Astrocyte of the spinal cord (primary cell): ENCODE results near the gene F8.
"Not testable (repeated sequence)": the region's sequence is repeated elsewhere in the genome, so short reads cannot be mapped to it uniquely, and the experiment has no call there.

ENCODE experiments used
- DNase-seq: peaks from one replicate; pipeline ENCODE4 v3.0.0; 2011; ENCODE audit warnings: low read depth, low spot score
- H3K4me3 ChIP-seq: 2 replicates; pipeline ENCODE4 v1.5.1; 2011; ENCODE audit warnings: low read depth, mild to moderate bottlenecking, low read length, moderate library complexity
- in situ Hi-C: cut with HindIII; loops from 2 replicates; pipeline ENCODE4 v1.10.0; 2017; ENCODE audit warnings: low sequenced_read_pairs
- TF ChIP-seq, protein P1 (sequence below): IDR thresholded peaks from 2 replicates; pipeline ENCODE4 v1.5.1; 2012; ENCODE audit warnings: low read depth, mild to moderate bottlenecking, low read length, inconsistent platforms

The F8 gene

DNA sequence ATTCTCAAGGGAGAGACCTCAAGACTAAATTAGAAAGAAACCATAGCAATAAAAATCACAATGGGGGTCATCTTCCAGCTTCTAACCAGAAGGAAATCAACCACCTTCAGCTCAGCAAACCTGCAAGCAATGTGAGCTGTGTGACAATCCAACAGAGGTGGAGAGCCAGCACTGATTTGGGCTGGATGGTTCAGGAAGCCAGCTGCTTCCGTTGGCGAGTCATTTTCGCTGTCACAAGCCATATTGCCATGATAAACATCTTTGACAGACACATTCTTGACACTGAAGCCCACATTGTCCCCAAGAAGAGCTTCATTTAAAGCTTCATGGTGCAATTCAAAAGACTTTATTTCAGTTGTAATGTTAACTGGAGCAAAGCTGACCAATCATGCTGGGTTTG, 113.7 kb downstream of the F8 start:
- no peak for DNase-seq
- in situ Hi-C loops: no loop called here
- TF ChIP-seq, protein P1, sequence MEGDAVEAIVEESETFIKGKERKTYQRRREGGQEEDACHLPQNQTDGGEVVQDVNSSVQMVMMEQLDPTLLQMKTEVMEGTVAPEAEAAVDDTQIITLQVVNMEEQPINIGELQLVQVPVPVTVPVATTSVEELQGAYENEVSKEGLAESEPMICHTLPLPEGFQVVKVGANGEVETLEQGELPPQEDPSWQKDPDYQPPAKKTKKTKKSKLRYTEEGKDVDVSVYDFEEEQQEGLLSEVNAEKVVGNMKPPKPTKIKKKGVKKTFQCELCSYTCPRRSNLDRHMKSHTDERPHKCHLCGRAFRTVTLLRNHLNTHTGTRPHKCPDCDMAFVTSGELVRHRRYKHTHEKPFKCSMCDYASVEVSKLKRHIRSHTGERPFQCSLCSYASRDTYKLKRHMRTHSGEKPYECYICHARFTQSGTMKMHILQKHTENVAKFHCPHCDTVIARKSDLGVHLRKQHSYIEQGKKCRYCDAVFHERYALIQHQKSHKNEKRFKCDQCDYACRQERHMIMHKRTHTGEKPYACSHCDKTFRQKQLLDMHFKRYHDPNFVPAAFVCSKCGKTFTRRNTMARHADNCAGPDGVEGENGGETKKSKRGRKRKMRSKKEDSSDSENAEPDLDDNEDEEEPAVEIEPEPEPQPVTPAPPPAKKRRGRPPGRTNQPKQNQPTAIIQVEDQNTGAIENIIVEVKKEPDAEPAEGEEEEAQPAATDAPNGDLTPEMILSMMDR: no peak
- H3K4me3 ChIP-seq: no peak overlapping the region

DNA sequence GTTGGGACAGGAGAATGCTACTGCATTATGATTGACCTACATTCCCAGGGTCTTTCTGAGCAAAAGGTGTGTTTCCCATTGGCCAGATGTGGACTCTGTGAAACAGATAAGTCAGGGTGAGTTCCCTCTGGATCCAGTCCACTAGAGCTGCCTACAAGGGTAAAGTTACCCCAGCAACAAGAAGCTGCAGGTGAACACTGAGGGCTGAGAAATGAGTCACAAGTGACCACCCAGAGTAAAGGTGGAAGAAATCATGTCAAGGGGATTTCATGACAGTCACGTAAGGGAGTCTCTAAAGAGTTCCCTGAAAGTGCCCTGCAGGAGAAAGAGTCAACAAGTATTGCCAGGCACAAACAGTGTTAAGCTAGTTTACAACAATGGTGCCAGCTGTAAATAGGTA, 120.1 kb downstream of the F8 start:
- H3K4me3 ChIP-seq: no peak overlapping the region
- DNase-seq: no peak
- TF ChIP-seq, protein P1: no peak
- in situ Hi-C loops: no loop called here

DNA sequence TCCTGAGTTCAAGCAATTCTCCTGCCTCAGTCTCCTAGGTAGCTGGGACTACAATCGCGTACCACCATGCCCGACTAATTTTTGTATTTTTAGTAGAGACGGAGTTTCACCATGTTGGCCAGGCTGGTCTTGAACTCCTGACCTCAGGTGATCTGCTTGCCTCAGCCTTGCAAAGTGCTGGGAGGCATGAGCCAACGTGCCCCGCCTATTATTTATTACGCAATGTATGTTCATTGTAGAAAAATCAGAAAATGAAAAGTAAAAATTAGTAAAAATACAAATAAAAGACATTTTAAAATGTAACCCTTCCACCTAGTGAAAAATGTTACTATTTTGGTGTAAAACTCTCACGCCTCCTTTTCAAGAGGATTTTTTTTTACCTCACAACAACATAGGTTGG, 122.2 kb downstream of the F8 start:
- H3K4me3 ChIP-seq: no peak overlapping the region
- no peak for DNase-seq
- TF ChIP-seq, protein P1: no peak

GRCh38 chrX:154892296-154892695, 130.2 kb downstream of the F8 start:
- no peak for DNase-seq
- TF ChIP-seq, protein P1: no peak
- in situ Hi-C loops: no loop called here
- H3K4me3 ChIP-seq: no peak overlapping the region

More for the DNA sequence above, 122.2 kb downstream of the F8 start:
- in situ Hi-C loops: no loop called here

DNA sequence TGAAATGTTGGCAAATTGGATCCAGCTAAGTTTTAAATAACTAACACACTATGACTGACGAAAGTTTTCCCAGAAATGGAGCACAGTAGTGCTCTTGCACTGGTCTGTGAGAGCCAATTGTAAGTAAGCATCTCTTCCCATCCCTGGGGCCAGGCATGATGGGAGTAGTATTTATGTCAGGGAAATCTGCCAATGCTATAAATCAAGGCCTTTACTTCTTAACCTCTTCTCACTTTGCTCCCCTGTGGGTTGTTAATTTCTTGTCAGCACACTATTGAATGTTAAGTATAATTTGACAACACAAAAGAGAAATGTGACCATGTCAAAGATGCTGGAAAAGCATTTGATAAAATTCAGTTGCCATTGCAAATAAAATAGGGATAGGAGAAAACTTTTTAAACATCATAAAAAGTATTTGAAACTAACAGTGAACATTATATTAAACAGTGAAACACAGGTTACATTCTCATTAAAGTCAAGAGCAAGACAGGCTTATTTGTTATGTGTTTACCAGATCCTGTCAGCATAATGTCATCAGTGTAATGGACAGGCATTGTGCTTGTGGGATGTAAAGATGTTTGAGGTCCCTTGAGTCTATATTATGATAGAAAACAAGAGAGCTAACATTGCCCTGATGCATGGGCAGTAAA, 131.4 kb downstream of the F8 start:
- in situ Hi-C loops: no loop called here
- TF ChIP-seq, protein P1: no peak
- no peak for DNase-seq
- H3K4me3 ChIP-seq: no peak overlapping the region

DNA sequence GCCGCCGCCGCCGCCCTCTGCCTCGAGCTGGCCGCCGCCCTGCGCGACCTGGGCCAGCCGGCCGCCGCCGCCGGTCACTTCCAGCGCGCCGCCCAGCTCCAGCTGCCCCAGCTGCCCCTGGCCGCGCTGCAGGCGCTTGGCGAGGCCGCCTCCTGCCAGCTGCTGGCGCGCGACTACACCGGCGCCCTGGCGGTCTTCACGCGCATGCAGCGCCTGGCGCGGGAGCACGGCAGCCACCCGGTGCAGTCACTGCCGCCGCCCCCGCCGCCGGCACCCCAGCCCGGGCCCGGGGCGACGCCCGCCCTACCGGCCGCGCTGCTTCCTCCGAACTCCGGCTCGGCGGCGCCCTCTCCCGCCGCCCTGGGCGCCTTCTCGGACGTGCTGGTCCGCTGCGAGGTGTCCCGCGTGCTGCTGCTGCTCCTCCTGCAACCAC, 135.7 kb downstream of the F8 start:
- H3K4me3 ChIP-seq, DNase-seq, in situ Hi-C loops: not testable (repeated sequence)

DNA sequence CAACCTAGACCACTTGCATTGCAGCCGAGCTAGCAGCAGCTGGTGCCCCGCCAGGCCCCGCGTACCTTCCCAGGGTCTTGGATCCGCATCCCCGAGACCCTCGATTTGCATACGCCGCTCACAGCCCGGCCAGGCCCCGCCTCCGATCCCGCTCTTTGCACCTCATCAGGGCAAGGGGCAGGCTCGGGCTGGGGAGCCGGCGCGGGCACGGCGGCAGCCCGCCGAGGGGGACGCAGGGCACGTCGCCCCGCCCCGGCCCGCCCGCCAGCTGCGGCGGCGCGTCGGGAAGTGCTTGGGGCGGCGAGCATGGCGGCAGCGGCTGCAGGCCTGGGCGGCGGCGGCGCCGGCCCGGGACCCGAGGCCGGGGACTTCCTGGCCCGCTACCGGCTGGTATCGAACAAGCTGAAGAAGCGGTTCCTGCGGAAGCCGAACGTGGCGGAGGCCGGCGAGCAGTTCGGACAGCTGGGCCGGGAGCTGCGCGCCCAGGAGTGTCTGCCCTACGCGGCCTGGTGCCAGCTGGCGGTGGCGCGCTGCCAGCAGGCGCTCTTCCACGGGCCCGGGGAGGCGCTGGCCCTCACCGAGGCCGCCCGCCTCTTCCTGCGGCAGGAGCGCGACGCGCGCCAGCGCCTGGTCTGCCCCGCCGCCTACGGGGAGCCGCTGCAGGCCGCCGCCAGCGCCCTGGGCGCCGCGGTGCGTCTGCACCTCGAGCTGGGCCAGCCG, 136.3 kb downstream of the F8 start, which contains the start of gene F8A1:
Gene F8A1, plus strand, starts transcription at position 287 of the 720 bp plus-strand sequence. Its CDS starts 20 bp downstream, at position 307.
- H3K4me3 ChIP-seq, in situ Hi-C loops, DNase-seq: not testable (repeated sequence)

DNA sequence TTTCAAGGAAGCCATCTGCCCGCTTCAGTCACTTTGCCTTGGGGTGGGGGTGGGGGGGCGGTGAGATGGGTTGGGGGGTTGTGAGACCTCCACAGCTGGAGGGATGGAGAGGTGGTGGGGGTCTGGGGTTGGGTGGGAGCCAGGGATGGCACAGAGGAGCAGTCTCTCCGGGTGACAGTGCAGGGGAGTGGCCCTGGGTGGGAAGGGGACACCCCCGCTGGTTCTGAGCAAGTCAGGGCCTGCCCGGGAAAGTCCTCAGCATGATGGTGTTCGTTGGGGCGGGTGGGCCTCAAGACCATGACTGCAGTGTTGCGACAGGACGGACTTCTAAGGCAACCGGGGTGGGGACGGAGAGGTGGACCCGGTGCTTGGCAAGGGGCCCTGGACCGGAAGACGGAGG, 137.0 kb downstream of the F8 start:
- in situ Hi-C loops, H3K4me3 ChIP-seq, DNase-seq: not testable (repeated sequence)

DNA sequence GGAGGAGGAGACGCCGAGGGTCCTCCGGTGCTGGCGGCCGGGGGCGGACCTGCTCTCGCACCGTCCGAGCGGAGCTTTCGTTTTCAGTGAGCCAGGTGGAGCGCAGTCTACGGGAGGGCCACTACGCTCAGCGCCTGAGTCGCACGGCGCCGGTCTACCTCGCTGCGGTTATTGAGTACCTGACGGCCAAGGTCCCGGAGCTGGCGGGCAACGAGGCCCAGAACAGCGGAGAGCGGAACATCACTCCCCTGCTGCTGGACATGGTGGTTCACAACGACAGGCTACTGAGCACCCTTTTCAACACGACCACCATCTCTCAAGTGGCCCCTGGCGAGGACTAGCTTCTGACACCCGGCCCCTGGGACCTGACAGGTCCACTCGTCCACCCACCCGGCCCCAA, 137.5 kb downstream of the F8 start:
- in situ Hi-C loops, H3K4me3 ChIP-seq, DNase-seq: not testable (repeated sequence)

- in situ Hi-C loops, DNase-seq, H3K4me3 ChIP-seq: not testable (repeated sequence)
These were observed 138.5 kb downstream of the F8 start for GRCh38 chrX:154884069-154884468.
